Right lobe of liver (tissue), 4 donors: ENCODE data around the gene RUNX2.

Experiments used
- CTCF ChIP-seq, 4 donors: fragments of 200-600 bp in 3 of 4; fragments of 450-650 bp in 1 of 4; IDR thresholded peaks; one replicate each; pipeline versions ENCODE4 v1.5.1 to v1.8.0; 2016 to 2022; ENCODE audit warnings: antibody characterized with exemption in 4 of 4, mild to moderate bottlenecking in 2 of 4
- POLR2A ChIP-seq: fragments of 450-650 bp; IDR thresholded peaks from one replicate; pipeline ENCODE4 v1.6.1; 2017; ENCODE audit warnings: antibody characterized with exemption, mild to moderate bottlenecking
- donor health status: DM: no; HTN: no; CAD: no.
- donor health status: DM: no; HTN: no; CAD: no.
- donor health status: DM: no; HTN: yes; CAD: no.

GRCh38 chr6:45624228-45624627, 296.1 kb downstream of the RUNX2 start:
- TF ChIP-seq CTCF (IDR thresholded peaks at IDR 0.05) (no peak), POLR2A (no peak)
